CD4-positive, alpha-beta T cell treated with Interleukin-21 for 1 hour (primary cell): ENCODE measurements around the gene CDKAL1.
"Not testable (repeated sequence)": the region's sequence is repeated elsewhere in the genome, so short reads cannot be mapped to it uniquely, and the experiment has no call there.

Source experiments
- DNase-seq: peaks from one replicate; pipeline ENCODE4 v3.0.0-alpha.2; 2020

The CDKAL1 gene

DNA sequence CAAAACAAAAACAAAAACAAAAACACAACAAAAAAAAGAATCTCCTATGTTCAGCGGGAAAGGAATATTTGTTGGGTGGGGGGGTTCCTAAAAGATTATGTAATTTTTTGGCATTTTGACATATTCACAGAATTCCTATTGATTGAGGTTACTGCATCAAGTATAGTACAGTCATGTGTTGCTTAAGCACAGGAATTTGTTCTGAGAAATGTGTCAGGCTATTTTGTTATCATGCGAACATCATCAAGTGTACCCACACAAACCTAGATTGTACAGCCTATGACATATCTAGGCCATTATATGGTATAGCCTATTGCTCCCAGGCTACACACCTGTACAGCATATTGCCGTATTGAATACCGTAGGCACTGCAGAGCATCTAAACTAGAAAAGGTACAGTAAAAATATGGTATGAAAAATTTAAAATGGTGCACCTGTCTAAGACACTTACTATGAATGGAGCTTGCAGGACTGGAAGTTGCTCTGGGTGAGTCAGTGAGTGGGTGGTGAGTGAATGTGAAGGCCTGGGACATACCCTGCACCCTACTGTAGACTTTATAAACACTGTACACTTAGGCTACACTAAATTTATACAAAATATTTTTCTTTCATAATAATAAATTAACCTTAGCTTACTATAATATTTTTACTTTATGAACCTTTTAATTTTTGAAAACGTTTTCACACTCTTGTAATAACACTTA, 110.6 kb downstream of the CDKAL1 start:
- DNase-seq = no peak

DNA sequence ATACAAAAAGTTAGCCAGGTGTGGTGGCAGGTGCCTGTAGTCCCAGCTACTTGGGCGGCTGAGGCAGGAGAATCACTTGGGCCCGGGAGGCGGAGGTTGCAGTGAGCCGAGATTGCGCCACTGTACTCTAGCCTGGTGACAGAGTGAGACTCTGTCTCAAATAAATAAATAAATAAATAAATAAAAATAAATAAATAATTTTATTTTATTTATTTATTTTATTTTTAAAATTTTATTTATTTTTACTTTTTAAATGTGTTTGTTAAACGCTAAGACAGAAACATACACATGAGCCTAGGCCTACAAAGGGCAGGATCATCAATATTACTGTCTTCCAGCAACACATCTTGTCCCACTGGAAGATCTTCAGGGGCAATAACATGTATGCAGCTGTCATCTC, 111.3 kb downstream of the CDKAL1 start:
- not testable (repeated sequence) for DNase-seq

DNA sequence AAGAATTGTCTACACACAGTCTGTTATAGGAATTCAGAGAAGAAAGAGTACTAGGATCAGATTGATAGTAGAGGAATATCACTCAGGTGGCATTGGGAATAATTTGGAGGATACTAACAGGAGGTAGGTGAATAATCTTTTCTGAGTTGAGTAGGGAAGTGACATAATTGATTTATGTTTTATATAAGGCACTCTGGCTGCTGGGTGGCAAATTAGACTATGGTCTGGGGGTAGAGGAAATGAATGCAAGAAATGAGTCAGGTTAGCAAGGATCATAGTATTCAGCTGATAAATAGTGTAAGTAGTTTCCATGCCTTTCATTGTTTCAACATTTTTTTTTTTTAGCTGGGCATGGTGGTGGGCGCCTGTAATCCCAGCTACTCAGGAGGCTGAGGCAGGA, 113.3 kb downstream of the CDKAL1 start:
- no peak for DNase-seq

DNA sequence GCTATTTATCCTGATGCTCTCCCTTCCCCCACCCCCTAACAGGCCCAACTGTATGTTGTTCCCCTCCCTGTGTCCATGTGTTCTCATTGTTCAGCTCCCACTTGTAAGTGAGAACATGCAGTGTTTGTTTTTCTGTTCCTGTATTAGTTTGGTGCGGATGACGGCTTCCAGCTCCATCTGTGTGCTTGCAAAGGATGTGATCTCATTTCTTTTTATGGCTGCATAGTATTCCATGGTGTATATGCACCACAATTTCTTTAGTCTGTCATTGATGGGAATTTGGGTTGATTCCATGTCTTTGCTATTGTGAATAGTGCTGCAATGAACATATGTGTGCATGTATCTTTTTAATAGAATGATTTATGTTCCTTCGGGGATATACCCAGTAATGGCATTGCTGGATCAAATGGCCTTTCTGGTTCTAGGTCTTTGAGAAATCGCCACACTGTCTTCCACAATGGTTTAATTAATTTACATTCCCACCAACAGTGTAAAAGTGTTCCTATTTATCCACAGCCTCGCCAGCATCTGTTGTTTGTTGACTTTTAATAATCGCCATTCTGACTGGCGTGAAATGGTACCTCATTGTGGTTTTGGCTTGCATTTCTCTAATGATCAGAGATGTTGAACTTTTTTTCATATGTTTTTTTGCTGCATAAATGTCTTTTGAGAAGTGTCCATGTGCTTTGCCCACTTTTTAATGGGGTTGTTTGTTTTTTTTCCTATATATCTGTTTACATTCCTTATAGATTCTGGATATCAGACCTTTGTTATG, 115.6 kb downstream of the CDKAL1 start:
- not testable (repeated sequence) for DNase-seq

DNA sequence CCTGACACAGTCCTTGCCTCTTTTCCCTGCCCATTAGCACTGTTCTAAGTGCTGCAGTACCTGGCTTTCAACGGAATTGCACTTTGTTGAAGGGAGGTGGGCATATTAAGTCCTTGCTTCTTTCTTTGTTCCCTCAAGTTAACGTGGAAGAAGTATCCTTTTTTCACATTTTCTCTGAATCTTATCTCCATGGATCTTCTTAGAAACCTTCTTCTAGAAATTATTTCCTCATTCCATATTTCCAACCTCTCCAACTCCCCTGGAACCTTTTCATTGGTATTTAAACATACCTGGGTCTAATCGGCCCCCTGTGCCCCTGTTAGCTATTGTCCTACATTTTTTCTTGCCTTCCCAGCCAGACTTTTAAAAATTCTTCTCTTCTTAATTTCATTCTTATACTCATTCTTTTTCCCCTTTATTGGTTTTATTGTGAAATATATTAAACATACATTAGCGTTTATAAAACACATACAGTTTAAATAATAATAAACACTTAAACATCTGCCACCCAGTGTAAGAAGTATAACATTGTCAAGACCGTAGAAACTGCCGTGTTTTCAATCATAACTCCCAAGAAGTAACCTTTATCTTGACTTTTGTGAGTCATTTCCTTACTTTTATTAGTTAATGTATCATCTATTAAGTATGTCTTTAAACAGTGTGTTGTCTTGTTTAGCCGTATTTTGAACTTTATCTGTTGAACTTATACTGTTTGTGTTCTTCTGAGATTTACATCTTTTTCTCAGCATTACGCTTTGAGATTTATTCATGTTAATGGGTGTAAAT, 118.2 kb downstream of the CDKAL1 start:
- DNase-seq = no peak

DNA sequence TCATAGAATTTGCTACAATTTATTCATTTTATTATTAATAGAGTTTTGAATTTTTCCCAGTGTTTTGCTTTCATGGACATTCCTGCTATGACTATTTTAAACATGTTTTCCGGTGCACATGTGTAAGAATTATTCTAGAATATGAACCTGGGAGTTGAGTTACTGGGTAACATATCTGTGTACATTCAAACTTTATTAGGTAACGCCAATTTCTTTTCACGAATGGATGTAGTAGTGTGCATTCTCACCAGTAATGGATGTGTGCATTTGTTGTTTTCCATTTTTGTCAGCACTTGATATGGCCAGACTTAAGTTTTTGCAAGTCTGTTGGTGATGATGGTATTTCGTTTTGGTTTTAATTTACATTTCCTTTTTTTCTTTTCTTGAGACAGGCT, 118.8 kb downstream of the CDKAL1 start:
- DNase-seq = no peak

DNA sequence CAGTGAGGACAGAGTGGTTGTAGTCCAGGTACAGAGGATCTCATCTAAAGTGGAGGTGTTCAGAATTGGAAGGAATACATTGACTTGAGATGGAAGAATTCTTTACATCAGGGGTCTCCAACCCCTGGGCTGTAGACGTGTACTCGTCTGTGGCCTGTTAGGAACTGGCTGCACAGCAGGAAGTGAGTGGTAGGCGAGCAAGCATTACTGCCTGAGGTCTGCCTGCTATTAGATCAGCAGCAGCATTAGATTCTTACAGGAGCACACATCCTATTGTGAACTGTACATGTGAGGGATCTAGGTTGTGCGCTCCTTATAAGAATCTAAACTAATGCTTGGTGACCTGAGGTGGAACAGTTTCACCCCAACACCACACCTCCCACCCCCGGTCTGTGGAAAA, 121.1 kb downstream of the CDKAL1 start:
- DNase-seq = no peak

DNA sequence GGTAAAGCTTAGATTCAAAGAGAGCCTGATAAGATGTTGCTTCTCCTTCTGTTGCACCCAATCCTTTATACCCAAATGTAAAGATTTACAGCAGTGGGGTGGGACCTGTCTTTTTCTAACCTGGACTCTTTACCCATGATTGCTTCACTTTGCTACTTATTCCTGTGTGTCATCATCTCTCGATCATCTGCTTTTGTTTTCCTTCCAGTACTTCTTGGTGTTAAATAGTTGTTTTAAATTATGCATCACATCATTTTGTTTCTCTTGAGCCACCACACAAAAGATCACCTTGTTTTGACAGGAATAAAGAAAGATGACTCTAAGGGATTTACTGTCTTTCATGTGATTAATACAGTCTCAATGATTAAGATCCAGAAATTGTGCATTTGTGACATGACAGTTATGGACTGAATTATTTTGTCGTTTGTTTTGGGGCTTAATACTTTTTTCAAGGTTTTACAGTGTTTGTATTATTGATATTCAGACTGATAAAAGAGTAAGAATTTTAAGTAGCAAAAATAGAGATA, 123.1 kb downstream of the CDKAL1 start:
- DNase-seq = no peak

DNA sequence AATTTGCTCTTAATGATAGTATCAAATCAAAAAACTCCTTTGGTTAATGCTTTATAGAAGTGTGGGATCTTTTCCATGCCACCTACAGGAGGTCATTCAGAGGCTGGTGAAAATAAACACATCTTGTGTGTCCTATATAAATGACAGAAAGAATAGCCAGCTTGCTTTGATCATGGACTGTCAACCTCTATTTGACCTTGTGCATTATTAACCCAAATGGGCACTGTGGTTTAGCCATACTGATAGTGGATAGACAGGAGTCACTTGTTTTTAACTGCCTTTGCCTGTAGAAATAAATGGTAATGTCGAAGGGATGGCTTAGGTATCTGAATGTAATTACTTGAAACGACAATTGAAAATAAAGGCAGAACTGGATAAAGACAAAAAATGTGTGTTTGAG, 123.8 kb downstream of the CDKAL1 start:
- no peak for DNase-seq

DNA sequence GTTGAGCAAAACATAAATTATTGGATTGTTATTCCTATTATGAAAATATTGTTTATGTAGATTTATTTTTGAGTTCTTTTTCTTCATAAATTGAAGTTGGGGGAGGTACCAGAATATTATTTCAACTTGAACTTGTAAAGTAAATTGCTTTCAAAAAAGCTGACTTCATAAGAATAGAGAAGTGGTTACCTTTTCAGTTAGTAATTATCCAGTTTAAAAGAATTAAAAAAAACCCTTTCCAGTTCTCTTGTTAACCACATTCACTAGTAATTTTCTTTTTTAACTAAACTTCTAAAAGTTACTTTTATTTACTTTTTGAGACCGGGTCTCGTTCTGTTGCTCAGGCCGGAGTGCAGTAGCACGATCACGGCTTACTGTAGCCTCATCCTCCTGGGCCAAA, 124.3 kb downstream of the CDKAL1 start:
- DNase-seq = no peak

DNA sequence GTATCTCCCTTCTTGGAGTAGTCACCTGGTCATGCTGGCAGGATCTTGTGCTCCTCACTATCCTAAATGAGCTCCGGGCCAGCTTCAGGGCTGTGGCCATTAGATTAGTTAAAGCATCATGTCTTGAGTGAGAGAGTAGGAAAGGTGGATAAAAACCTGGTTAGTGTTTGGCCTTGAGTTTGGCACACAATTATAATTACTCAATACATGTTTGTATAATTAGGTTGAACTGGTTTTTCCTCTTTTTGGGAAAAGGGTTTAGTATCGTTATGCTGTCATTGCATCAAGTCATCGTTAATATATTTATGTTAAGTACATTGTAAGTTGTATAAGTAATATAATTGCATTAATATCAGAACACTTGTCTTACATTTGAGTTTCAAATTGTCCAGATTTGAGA, 126.3 kb downstream of the CDKAL1 start:
- no peak for DNase-seq

DNA sequence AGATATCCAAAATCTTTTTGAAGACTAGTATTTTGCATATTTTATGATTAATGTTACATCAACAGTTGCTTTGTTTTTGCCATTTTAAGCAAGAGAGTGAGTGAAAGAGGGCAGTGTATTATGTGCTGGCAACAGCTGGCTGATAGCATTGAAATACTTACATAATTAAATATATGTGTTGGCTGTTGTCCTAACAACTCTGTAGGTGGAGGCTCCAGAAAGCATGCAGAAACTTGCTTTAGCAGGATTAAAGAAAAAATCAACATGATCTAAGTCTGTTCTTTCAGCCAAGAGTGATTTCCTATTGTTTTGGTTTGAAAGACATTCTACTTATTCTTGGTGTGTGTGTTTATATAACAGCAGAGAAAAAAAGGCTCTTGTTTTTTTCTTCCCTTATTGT, 127.5 kb downstream of the CDKAL1 start:
- DNase-seq = no peak

DNA sequence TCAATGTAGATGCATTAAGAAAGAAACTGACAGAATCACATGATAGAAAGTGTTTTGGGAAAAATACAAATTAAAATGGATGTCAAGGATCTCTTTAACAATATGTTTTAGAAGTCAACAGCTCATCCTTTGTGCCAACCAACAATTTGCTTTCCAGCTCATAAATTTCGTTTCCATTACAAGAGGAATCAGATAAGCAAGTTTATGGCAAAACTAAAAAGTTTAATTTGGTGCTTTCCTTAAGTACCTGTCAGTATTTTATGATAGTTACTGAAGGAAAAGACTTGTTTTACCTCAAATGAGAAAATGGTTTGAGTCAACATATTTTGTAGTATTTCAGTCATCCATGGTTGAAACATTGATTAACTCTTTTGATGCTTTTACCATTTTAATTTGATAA, 130.0 kb downstream of the CDKAL1 start:
- DNase-seq = no peak

DNA sequence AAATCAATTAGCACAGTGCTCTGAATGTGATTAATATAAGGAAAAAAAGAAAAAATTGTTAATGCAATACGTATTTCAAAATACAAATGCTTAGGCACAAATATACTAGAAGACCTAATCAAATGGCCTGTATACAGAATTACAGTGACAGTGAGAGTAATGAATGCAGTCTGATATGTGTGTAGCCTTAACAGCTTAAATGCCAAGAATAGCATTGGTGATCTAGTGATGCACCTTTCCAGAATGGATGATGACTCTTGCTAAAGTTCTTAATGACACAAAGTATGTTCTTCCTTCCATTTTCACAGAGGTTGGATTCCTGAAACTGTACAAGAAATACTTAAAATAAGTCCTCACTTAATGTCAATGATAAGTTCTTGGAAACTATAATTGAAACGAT, 131.0 kb downstream of the CDKAL1 start:
- no peak for DNase-seq

DNA sequence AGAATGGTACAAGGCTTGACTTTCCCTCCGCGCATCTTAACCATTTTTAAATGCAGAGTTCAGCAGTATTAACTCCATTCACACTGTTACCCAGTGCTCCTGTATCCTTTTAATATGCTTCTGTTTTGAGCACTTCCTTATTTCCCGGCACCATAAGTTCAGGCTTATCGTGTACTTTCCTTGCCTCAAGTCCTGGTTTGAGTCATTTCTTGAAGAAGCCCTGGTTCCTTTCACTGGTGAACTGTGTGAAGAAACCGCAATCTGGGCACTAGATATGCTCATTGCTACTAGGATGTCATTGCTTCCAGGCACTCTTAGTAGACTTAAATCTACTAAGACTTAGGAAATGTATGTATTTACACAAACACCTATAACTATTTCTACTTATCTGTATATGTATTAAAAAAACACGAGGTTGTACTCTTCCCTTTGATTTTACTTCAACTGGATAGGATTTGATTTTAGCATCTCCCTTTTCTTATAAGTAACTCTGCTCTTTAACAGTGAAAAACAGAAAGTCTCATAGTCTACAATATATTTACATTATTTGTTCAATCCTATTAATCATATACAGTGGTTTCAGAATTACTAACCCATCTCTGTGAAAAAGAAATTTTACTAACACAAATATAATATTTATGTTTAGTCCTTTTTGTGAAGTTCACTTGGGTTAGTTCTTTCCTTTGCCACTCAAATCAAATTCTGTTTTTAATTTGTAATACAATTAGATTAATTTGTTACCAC, 135.5 kb downstream of the CDKAL1 start:
- peak; percentile 1 for DNase-seq

DNA sequence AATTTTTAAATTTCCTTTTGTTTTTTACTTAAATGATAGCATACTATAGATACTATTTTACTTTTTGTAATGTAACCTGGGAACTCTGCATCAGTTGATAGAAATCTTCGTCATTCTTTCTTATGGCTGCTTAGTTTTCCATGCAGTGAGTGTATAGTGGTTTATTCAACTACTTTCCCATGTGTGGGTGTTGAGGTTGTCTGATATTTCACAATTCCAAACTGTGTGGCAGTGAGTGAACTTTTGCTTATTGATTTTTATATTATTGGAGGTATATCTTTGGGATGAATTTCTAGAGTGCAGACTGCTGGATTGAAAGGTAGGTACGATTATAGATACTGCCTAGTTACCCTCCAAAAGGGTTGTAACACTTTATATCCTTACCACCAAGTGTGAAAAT, 136.5 kb downstream of the CDKAL1 start:
- no peak for DNase-seq

DNA sequence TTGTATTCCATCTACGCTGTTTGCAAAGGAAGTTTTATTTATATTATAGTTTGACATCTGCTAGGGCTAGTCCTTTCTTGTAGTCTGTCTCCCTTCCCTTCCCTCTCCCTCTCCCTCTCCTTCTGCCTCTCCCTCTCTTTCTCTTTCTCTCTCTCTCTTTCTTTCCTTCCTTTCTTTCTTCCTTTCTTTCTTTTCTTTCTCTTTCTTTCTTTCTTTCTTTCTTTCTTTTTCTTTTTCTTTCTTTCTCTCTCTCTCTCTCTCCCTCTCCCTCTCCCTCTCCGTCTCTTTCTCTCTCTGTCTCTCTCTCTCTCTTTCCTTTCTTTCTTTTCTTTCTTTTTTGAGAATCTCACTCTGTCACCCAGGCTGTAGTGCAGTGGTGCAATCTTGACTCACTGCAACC, 137.8 kb downstream of the CDKAL1 start:
- DNase-seq = no peak

DNA sequence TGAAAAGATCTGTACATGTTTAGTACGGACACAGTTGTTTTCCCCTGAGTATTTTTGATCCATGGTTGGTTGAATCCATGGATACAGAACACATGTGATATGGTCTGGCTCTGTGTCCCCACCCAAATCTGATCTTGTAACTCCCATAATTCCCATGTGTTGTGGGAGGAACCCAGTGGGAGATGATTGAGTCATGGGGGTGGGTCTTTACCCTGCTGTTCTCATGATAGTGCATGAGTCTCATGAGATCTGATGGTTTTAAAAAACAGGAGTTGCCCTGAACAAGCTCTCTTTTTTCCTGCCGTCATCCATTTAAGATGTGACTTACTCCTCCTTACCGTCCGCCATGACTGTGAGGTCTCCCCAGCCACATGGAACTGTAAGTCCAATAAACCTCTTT, 139.2 kb downstream of the CDKAL1 start:
- DNase-seq = no peak

DNA sequence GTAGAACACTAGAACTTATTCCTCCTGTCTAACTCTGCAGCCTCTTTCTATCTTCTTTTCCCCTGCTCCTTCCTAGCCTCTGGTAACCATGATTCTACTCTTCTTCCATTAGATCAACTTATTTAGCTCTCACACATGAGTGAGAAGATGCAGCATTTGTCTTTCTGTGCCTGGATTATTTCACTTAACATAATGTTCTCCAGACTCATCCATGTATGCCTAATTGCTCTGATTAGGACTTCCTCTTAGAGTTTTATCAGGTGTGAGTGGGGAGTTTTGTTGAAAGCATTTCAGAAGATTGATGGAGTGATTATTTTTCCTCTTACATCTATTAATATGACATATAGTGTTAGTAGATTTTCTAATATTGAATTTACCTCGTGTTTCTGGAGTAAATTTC, 140.4 kb downstream of the CDKAL1 start:
- no peak for DNase-seq

DNA sequence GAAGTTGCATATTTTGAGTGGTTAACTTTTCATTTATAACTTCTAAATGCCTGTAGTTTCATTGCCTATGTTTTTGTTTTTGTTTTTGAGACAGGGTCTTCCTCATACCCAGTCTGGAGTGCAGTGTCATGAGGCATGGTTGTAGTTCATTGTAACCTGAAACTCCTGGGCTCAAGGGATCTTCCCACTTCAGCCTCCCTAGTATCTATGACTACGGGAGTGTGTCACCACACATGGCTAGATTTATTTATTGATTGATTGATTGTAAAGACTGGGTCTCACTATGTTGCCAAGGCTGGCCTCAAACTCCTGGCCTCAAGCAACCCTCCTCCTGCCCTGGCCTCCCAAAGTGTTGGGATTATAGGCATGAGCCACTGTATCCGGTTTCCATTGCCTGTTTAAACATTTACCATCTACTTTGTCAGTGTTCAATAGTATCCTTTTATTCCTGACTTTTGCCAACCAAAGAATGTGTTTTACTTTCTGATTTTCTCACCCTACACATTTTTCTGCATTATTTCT, 144.6 kb downstream of the CDKAL1 start:
- no peak for DNase-seq

DNA sequence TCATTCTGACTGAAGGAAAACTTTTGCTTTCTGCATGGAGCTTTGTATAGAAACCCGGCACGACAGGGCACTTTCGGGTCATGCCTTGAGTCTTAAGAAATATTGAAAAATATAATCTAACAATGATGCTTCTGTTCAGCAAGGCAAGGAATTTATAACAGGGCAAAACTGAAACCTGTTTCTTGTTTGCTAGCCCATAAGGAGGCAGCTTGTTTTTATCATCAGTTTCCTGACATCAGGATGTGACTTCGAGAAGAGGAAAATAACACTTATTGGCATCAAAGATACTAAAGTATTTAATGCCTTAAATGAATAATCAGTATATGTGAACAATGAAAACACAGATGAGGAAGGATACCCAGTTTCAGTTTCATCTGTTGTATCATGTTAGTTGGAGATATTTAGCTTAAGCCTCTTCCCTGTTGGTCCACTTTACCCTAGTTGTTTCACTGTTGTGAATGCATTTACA, 146.5 kb downstream of the CDKAL1 start:
- DNase-seq = no peak

DNA sequence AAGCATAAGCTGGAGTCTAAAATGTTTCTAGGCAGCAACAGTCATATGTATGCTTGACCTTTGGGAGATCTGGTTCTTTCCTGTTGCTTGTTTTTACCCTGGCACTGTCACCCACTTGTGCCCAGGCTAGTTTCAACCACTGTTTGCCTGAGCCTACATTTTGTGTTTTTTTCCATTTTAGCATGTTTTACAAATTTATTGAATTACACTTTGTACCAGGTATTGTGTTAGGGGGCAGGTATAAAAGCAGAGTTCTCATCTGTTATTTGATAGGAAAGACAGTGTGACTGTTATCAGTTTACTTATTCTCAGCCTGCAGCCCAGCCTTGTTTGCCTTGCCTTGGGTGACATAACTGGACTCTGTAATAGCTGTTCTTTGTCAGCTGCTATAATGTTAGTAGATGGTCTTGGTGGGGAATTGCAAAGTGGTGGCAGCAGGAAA, 147.0 kb downstream of the CDKAL1 start:
- DNase-seq = no peak
